GM23338 (cell line): ENCODE measurements around the gene MRE11. TPM values are rescaled to one million over a fixed set of nuclear protein-coding genes. Genes with fewer than 3 reads are reported as not detected.

ENCODE experiments used
- ATAC-seq: fragments of 200-7000 bp; cut with Tn5 transposase; 3 replicates; pipeline ENCODE4 v1.9.1; 2020
- DNase-seq: peaks from one replicate; pipeline ENCODE4 v3.0.0-alpha.2; 2015; ENCODE audit warnings: low spot score
- H2AFZ ChIP-seq: fragments of 200-600 bp; sonication (generic); 2 replicates; pipeline ENCODE4 v1.8.0; 2016; ENCODE audit warnings: antibody characterized with exemption, mild to moderate bottlenecking, moderate library complexity
- H3F3A ChIP-seq: fragments of 200-600 bp; sonication (generic); replicated peaks from 2 replicates; pipeline ENCODE4 v1.8.0; 2017; ENCODE audit warnings: antibody characterized with exemption, mixed run types, low read depth
- H3K27ac ChIP-seq: fragments of 200-600 bp; sonication (generic); 2 replicates; pipeline ENCODE4 v1.6.1; 2016; ENCODE audit warnings: low read depth
- H3K27me3 ChIP-seq: fragments of 200-600 bp; sonication (generic); 2 replicates; pipeline ENCODE4 v1.8.0; 2016; ENCODE audit warnings: mild to moderate bottlenecking, mixed run types, moderate library complexity; ENCODE audit not compliant: insufficient read depth
- H3K36me3 ChIP-seq: fragments of 200-600 bp; sonication (generic); 2 replicates; pipeline ENCODE4 v1.8.0; 2016; ENCODE audit warnings: mild to moderate bottlenecking; ENCODE audit not compliant: insufficient read depth
- H3K4me1 ChIP-seq: fragments of 200-600 bp; sonication (generic); 2 replicates; pipeline ENCODE4 v1.8.0; 2016; ENCODE audit warnings: mild to moderate bottlenecking, moderate library complexity; ENCODE audit not compliant: insufficient read depth
- H3K4me2 ChIP-seq: fragments of 200-600 bp; sonication (generic); 2 replicates; pipeline ENCODE4 v1.7.1; 2017; ENCODE audit warnings: mixed run types
- H3K4me3 ChIP-seq: fragments of 200-600 bp; sonication (generic); 2 replicates; pipeline ENCODE4 v1.6.1; 2016; ENCODE audit warnings: mixed run types
- H3K79me2 ChIP-seq: fragments of 200-600 bp; sonication (generic); replicated peaks from 2 replicates; pipeline ENCODE4 v1.8.0; 2017; ENCODE audit warnings: mild to moderate bottlenecking; ENCODE audit not compliant: insufficient read depth
- H3K9me2 ChIP-seq: fragments of 200-600 bp; sonication (generic); 2 replicates; pipeline ENCODE4 v1.8.0; 2017; ENCODE audit not compliant: insufficient read depth
- H4K20me1 ChIP-seq: fragments of 200-600 bp; sonication (generic); replicated peaks from 2 replicates; pipeline ENCODE4 v1.8.0; 2017; ENCODE audit warnings: mild to moderate bottlenecking; ENCODE audit not compliant: insufficient read depth
- H3K27ac Mint-ChIP-seq: 2 replicates; pipeline ENCODE4 v1.8.0; 2020; ENCODE audit warnings: inconsistent platforms, mild to moderate bottlenecking, moderate library complexity, mixed read lengths
- H3K27me3 Mint-ChIP-seq: 3 replicates; pipeline ENCODE4 v1.8.0; 2022; ENCODE audit warnings: low read depth, mild to moderate bottlenecking, moderate library complexity, mixed read lengths, inconsistent platforms; ENCODE audit not compliant: insufficient read depth, poor library complexity
- H3K36me3 Mint-ChIP-seq: 3 replicates; pipeline ENCODE4 v1.8.0; 2021; ENCODE audit warnings: low read depth, mild to moderate bottlenecking, inconsistent platforms, moderate library complexity, mixed read lengths
- H3K4me1 Mint-ChIP-seq: 3 replicates; pipeline ENCODE4 v1.8.0; 2020; ENCODE audit warnings: mild to moderate bottlenecking, inconsistent platforms, mixed read lengths
- H3K4me3 Mint-ChIP-seq: 3 replicates; pipeline ENCODE4 v1.8.0; 2021; ENCODE audit warnings: moderate library complexity, mild to moderate bottlenecking, inconsistent platforms, mixed read lengths
- H3K9me3 Mint-ChIP-seq: 3 replicates; pipeline ENCODE4 v1.8.0; 2020; ENCODE audit warnings: moderate library complexity, mild to moderate bottlenecking, inconsistent platforms, mixed read lengths
- CREB1 ChIP-seq: fragments of 250-450 bp; sonication (Bioruptor Pico); IDR thresholded peaks from 2 replicates; pipeline ENCODE4 v1.5.0; 2020; ENCODE audit warnings: low read depth, mild to moderate bottlenecking, moderate library complexity
- CTCF ChIP-seq, 2 experiments: fragments of 200-600 bp in 1 of 2; sonication (generic) in 1 of 2; conservative IDR thresholded peaks; 2 replicates each; pipeline versions ENCODE4 v1.5.1 to v1.6.1; 2016 to 2017; ENCODE audit warnings: antibody characterized with exemption in 2 of 2, low read depth in 2 of 2, mild to moderate bottlenecking in 2 of 2, moderate library complexity in 1 of 2
- ETS1 ChIP-seq: IDR thresholded peaks from 2 replicates; pipeline ENCODE4 v1.6.1; 2016; ENCODE audit warnings: antibody characterized with exemption
- EZH2 ChIP-seq: fragments of 200-600 bp; sonication (generic); IDR thresholded peaks from one replicate; pipeline ENCODE4 v1.8.0; 2017; ENCODE audit warnings: antibody characterized with exemption, mild to moderate bottlenecking, low read depth; ENCODE audit not compliant: unreplicated experiment
- JUNB ChIP-seq: IDR thresholded peaks from one replicate; pipeline ENCODE4 v1.6.1; 2016; ENCODE audit warnings: antibody characterized with exemption; ENCODE audit not compliant: unreplicated experiment
- NANOG ChIP-seq: IDR thresholded peaks from 2 replicates; pipeline ENCODE4 v1.6.1; 2016; ENCODE audit warnings: antibody characterized with exemption, borderline replicate concordance
- POLR2AphosphoS5 ChIP-seq: IDR thresholded peaks from 2 replicates; pipeline ENCODE4 v1.6.1; 2016; ENCODE audit warnings: antibody characterized with exemption, low read depth
- STAT1 ChIP-seq: IDR thresholded peaks from one replicate; pipeline ENCODE4 v1.6.1; 2016; ENCODE audit warnings: antibody characterized with exemption; ENCODE audit not compliant: unreplicated experiment
- ZNF114 ChIP-seq: fragments of 250-450 bp; sonication (Bioruptor Pico); IDR thresholded peaks from 2 replicates; pipeline ENCODE4 v1.5.0; 2020; ENCODE audit warnings: mild to moderate bottlenecking, moderate library complexity
- ZNF331 ChIP-seq: fragments of 250-450 bp; sonication (Bioruptor Pico); IDR thresholded peaks from 2 replicates; pipeline ENCODE4 v1.5.0; 2020; ENCODE audit warnings: low read depth, mild to moderate bottlenecking, moderate library complexity
- ZNF462 ChIP-seq: fragments of 250-450 bp; sonication (Bioruptor Pico); IDR thresholded peaks from 2 replicates; pipeline ENCODE4 v1.5.0; 2020; ENCODE audit warnings: mild to moderate bottlenecking, moderate library complexity
- polyA plus RNA-seq: library from polyadenylated mRNA; unstranded; fragments of >200 nt; fragmentation: Nextera tagmentation; extraction: Ambion mirVana; gene quantifications from 2 replicates; pipeline ENCODE4 v1.2.1, GENCODE V29; 2016
- total RNA-seq: library from RNA; depleted of rRNA; stranded (reverse); fragments of >200 nt; shearing (Covaris generic); gene quantifications from 2 replicates; pipeline ENCODE4 v1.2.3, GENCODE V29; 2014

Gene MRE11
- total and polyA plus RNA-seq, 2 experiments from 2014 or later = 23.3 to 38.5 TPM

GRCh38 chr11:94402355-94402754 lies 91.3 kb downstream of the MRE11 start (continued):
- TF ChIP-seq ZNF462 (CRISPR knock-in tag) (no peak), POLR2AphosphoS5 (no peak), ETS1 (no peak), EZH2 (no peak)

- H3K4me3 ChIP-seq = peak overlapping the region; percentile 75
- Mint-ChIP-seq H3K27ac (no peak overlapping the region), H3K27me3 (peaks cover 38% of the 10 kb centered on the region), H3K9me3 (peaks cover 6% of the 10 kb centered on the region; the same call in 2 of the 3 replicates), H3K4me3 (peak overlapping the region; percentile 66), H3K4me1 (peaks cover 13% of the 10 kb centered on the region), H3K36me3 (no peaks in the 10 kb centered on the region; the same call in 2 of the 3 replicates)
- no peaks in the 10 kb centered on the region for H3K79me2 ChIP-seq
- no peaks in the 10 kb centered on the region for H3F3A ChIP-seq
- peak overlapping the region; percentile 92 for H3K4me2 ChIP-seq
- DNase-seq = peak; percentile 29
- H3K4me1 ChIP-seq = peaks cover 12% of the 10 kb centered on the region
- no peaks in the 10 kb centered on the region for H3K9me2 ChIP-seq
- H4K20me1 ChIP-seq = no peaks in the 10 kb centered on the region
- peak; percentile 9 for ATAC-seq
- H3K27me3 ChIP-seq = peaks cover 39% of the 10 kb centered on the region
- H3K27ac ChIP-seq = no peak overlapping the region
- peak overlapping the region; percentile 99; the same call in 1 of the 2 replicates for H2AFZ ChIP-seq
- H3K36me3 ChIP-seq = no peaks in the 10 kb centered on the region
- no peak for TF ChIP-seq NANOG
- no peak for TF ChIP-seq CTCF (conservative IDR thresholded peaks at IDR 0.05; ENCODE audit: low read depth in 2 of 2)
- TF ChIP-seq JUNB = no peak
- TF ChIP-seq CREB1 (CRISPR knock-in tag) = no peak
- no peak for TF ChIP-seq ZNF114
- no peak for TF ChIP-seq ETS1
- no peak for TF ChIP-seq POLR2AphosphoS5
- no peak for TF ChIP-seq STAT1
- no peak for TF ChIP-seq ZNF331 (CRISPR knock-in tag)
Observed at GRCh38 chr11:94401773-94402265, 91.8 kb downstream of the MRE11 start.
